HS-5 (cell line): ENCODE measurements around the gene GNG13.
"Not testable (repeated sequence)": the region's sequence is repeated elsewhere in the genome, so short reads cannot be mapped to it uniquely, and the experiment has no call there.

ENCODE experiments used
- DNase-seq: peaks from one replicate; pipeline ENCODE4 v3.0.0-alpha.2; 2012; ENCODE audit warnings: low read depth

The GNG13 gene, protein sequence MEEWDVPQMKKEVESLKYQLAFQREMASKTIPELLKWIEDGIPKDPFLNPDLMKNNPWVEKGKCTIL

GRCh38 chr16:799948-800833 is at the start of gene GNG13:
TSS of gene GNG13 (minus strand) at chr16:800734. CDS start at chr16:799077, 1,657 bp downstream.
- no peak for DNase-seq

- no peak for DNase-seq
Measured at GRCh38 chr16:848510-849253, 48.1 kb upstream of the GNG13 start.

DNA sequence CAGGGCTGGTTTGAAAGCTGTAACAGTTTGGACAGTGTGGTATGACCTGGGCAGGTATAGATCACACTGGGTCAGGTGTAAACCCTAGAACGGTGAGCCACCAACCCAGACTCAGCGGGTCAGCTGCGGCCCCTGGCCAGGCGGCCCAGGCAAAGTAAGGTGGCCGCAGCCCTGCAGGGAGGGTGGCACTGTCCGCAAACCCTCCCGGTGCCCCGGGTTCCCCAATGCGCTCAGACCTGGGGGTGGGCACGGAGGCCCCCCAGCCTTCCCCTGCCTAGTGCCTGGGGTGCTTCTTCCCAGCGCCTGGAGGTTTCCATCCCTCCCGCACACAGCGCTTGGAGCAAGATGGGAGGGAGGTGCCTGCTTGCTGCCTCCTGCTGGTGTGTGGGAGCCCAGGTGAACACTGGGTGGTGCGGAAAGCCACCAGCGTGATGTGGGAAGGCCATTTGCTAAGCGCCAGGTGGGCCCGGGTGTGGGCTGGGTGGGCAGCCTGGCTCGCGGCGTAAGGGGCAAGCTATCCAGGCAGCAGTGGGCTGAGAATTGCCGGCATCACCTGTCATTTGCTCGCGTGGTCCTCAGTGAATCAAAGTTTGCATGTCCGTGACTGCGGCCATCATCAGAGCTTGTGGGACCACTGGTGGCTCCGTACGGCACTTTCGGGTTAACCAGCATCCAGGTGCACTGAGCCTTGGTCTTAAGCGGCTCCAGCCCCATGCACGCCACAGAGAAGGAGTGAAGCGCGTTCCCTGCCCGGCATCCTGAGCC is 47.3 kb upstream of the GNG13 start:
- DNase-seq, result no peak

GRCh38 chr16:847151-847550 is 46.6 kb upstream of the GNG13 start:
- no peak for DNase-seq

GRCh38 chr16:845351-845745 is 44.8 kb upstream of the GNG13 start:
- DNase-seq, result no peak

GRCh38 chr16:844638-845350 is 44.3 kb upstream of the GNG13 start:
- no peak for DNase-seq

DNA sequence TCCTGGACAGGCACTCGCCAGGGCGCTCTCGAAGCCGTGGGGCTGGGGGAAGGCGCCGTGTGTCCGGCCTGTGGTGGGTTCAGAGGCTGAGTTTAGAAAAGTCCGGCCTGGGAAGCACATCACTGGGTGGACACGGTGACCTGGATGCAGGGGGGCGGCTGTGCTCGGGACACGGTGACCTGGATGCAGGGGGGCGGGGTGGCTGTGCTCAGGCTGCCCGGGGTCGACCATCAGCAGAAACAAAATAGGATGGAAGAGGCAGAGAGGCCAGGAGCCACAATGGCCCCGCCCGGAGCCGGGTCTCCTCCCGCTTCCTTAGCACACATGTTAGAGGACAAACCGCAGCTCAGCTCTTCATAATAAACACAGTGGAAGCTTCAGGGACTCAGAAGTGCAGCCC is 43.2 kb upstream of the GNG13 start:
- no peak for DNase-seq

GRCh38 chr16:842711-843560 is 42.4 kb upstream of the GNG13 start:
- DNase-seq, result no peak

DNA sequence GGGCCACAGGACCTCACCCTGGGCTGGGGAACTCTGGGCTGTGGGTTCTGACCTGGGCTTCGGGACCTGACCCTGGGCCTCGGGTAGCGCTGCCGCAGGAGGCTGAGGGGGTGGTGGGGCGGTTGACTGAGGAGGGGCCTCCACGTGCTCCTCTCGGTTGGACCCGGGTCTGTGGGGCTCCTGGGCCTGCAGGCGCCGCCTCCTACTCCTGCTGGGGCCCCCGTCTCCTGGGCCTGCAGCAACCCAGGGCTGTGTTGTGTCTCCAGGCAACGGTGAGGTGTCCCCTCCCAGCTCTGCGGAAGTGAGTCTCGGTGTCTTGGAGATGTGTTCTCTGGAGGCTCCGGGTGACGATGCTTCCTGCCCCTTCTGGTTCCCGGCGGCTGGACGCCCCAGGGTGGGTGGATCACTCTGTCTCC is 41.5 kb upstream of the GNG13 start:
- DNase-seq, result no peak

GRCh38 chr16:841455-842060 is 41.0 kb upstream of the GNG13 start:
- DNase-seq, result no peak

GRCh38 chr16:840561-841454 is 40.3 kb upstream of the GNG13 start:
- no peak for DNase-seq

GRCh38 chr16:839643-840408 is 39.3 kb upstream of the GNG13 start:
- DNase-seq, result no peak

GRCh38 chr16:838741-839140 is 38.2 kb upstream of the GNG13 start:
- no peak for DNase-seq

GRCh38 chr16:836822-837221 is 36.3 kb upstream of the GNG13 start:
- DNase-seq, result not testable (repeated sequence)

- DNase-seq, result no peak
Measured at GRCh38 chr16:836221-836620, 35.7 kb upstream of the GNG13 start.

GRCh38 chr16:835373-835772 is 34.8 kb upstream of the GNG13 start:
- no peak for DNase-seq

DNA sequence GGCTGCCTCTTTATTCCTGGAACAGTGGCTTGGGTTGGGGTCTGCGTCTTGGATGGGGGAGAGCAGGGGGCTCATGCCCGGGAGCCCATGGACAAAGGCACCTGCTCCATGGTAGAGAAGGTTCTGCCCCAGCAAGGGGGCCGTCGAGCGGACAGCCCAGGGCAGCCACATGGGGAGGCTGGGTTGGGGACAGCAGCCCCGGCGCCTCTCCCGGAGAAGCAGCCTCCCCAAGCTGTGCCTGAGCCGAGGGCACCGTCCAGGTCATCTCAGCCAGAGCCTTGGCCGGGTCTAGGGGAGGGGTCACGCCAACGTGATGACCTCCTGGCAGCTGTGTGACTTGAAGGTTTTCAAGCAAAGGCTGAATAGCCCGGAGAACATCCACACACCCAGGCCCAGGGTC is 32.9 kb upstream of the GNG13 start:
- no peak for DNase-seq

GRCh38 chr16:832652-833336 is 32.3 kb upstream of the GNG13 start:
- no peak for DNase-seq
